GM12891 (cell line): Measurements from ENCODE around the gene PQBP1.

ENCODE experiments used
- POLR2A ChIP-seq: IDR thresholded peaks from 2 replicates; pipeline ENCODE4 v1.6.1; 2011; ENCODE audit warnings: low read depth, low read length, control low read depth
- SPI1 ChIP-seq: IDR thresholded peaks from 2 replicates; pipeline ENCODE4 v1.6.1; 2011; ENCODE audit warnings: low read depth, low read length, control low read depth
- TAF1 ChIP-seq: IDR thresholded peaks from 2 replicates; pipeline ENCODE4 v1.6.1; 2011; ENCODE audit warnings: low read depth, low read length, control low read depth

DNA sequence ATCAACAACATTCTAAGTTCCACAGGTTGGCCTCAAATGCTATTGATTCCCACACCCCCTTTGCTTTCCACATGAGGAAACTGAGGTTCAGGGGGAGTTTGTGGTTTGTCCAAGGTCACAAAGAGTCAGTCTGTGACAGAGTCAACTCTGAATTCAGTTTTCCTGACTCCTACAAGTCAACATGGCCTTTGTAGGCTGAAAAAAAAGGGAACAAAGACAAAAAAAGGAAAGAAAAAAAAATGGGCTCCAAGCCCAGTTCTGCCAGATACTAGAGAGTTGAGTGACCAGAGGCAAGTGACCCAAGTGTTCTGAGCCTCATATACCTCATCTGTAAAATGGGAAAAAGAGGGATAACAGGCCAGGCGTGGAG is 37.6 kb downstream of the PQBP1 start:
- no peak for TF ChIP-seq SPI1
- no peak for TF ChIP-seq POLR2A
- no peak for TF ChIP-seq TAF1
